ENCODE data around the gene PGM2L1.

DNA sequence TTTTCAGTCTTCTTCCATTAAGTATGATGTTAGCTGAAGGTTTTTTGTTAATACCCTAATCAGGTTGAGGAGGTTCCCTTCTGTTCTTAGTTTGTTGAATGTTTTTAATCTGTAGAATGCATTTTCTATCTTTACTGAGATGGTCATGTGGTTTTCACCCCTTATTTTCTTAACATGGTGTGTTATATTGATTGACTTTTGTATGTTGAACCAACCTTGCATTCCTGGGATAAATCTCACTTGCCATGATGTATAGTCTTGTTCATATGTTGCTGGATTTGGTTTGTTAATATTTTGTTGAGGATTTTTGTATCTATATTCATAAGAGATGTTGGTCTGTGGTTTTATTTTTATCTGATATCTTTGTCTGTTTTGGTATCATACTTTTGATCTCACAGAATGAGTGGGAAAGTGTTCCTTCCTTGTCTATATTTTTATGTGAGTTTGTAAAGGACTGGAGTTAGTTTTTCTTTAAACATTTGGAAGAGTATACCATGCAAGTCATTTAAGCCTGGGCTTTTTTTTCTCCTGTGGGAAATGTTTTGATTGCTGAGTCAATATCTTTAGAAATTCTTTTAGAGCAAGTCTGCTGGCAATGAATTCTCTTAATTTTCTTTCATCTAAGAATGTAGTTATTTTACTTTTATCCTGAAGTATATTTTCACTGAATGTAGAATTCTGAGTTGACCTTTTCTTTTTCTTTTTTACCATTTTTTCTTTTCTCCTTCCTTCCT lies 81.3 kb downstream of the PGM2L1 start:
- TF ChIP-seq, protein P1, sequence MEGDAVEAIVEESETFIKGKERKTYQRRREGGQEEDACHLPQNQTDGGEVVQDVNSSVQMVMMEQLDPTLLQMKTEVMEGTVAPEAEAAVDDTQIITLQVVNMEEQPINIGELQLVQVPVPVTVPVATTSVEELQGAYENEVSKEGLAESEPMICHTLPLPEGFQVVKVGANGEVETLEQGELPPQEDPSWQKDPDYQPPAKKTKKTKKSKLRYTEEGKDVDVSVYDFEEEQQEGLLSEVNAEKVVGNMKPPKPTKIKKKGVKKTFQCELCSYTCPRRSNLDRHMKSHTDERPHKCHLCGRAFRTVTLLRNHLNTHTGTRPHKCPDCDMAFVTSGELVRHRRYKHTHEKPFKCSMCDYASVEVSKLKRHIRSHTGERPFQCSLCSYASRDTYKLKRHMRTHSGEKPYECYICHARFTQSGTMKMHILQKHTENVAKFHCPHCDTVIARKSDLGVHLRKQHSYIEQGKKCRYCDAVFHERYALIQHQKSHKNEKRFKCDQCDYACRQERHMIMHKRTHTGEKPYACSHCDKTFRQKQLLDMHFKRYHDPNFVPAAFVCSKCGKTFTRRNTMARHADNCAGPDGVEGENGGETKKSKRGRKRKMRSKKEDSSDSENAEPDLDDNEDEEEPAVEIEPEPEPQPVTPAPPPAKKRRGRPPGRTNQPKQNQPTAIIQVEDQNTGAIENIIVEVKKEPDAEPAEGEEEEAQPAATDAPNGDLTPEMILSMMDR (IDR thresholded peaks at IDR 0.05) = no peak
- TF ChIP-seq POLR2A (IDR thresholded peaks at IDR 0.05) (no peak), POLR2AphosphoS5 (IDR thresholded peaks at IDR 0.05) (no peak)

Measured in prostate gland (tissue), 2 donors.